Muscle layer of duodenum (tissue), 2 donors: ENCODE data around the gene CCL8.

Experiments
- H3K27ac ChIP-seq: one replicate; pipeline ENCODE4 v1.7.0; 2013; ENCODE audit warnings: mild to moderate bottlenecking, low read length
- H3K27me3 ChIP-seq: one replicate; pipeline ENCODE4 v1.7.0; 2013; ENCODE audit warnings: low read depth, mild to moderate bottlenecking, control low read depth, low read length
- H3K36me3 ChIP-seq, 2 donors: one replicate each; pipeline ENCODE4 v1.7.0; 2013; ENCODE audit warnings: low read length in 2 of 2, control low read depth in 1 of 2, mild to moderate bottlenecking in 1 of 2; ENCODE audit not compliant: insufficient read depth in 2 of 2, control insufficient read depth in 1 of 2
- H3K4me1 ChIP-seq, 2 donors: one replicate each; pipeline ENCODE4 v1.7.0; 2013; ENCODE audit warnings: low read length in 2 of 2, mild to moderate bottlenecking in 2 of 2, control low read depth in 1 of 2, moderate library complexity in 1 of 2; ENCODE audit not compliant: insufficient read depth in 2 of 2, control insufficient read depth in 1 of 2
- H3K4me3 ChIP-seq, 2 donors: one replicate each; pipeline ENCODE4 v1.7.0; 2013; ENCODE audit warnings: low read length in 2 of 2, low read depth in 1 of 2, mild to moderate bottlenecking in 1 of 2
- H3K9me3 ChIP-seq, 2 donors: one replicate each; pipeline ENCODE4 v1.7.0; 2013; ENCODE audit warnings: low read length in 2 of 2, control low read depth in 1 of 2, mild to moderate bottlenecking in 1 of 2; ENCODE audit not compliant: control insufficient read depth in 1 of 2
- donor health status: healthy.

CCL8 gene

GRCh38 chr17:34356194-34356593 lies 37.0 kb downstream of the CCL8 start, which contains the start of gene CCL13:
CCL13 (plus strand) TSS chr17:34356480; CDS start chr17:34356527, 47 bp downstream.
- Histone ChIP-seq H3K27me3 (no peaks in the 10 kb centered on the region), H3K4me3 (no peak within 1 kb of the TSS), H3K27ac (no peak within 1 kb of the TSS), H3K4me1 (no peaks in the 10 kb centered on the region), H3K36me3 (no peaks in the 10 kb centered on the region), H3K9me3 (no peaks in the 10 kb centered on the region)

GRCh38 chr17:34357398-34357797 lies 38.2 kb downstream of the CCL8 start:
- H3K36me3 ChIP-seq, result no peaks in the 10 kb centered on the region
- no peaks in the 10 kb centered on the region for H3K27me3 ChIP-seq
- no peaks in the 10 kb centered on the region for H3K9me3 ChIP-seq
- H3K4me3 ChIP-seq, result no peak overlapping the region
- H3K27ac ChIP-seq, result no peak overlapping the region
- H3K4me1 ChIP-seq, result no peaks in the 10 kb centered on the region

GRCh38 chr17:34358631-34359030 lies 39.4 kb downstream of the CCL8 start:
- Histone ChIP-seq H3K36me3 (no peaks in the 10 kb centered on the region), H3K9me3 (no peaks in the 10 kb centered on the region), H3K27ac (no peak overlapping the region), H3K4me3 (no peak overlapping the region), H3K4me1 (no peaks in the 10 kb centered on the region), H3K27me3 (no peaks in the 10 kb centered on the region)

GRCh38 chr17:34360601-34361270 lies 41.5 kb downstream of the CCL8 start:
- no peak overlapping the region for H3K27ac ChIP-seq
- H3K4me3 ChIP-seq, result no peak overlapping the region

GRCh38 chr17:34361478-34362061 lies 42.3 kb downstream of the CCL8 start:
- Histone ChIP-seq H3K9me3 (no peaks in the 10 kb centered on the region), H3K4me3 (no peak overlapping the region), H3K27me3 (no peaks in the 10 kb centered on the region), H3K27ac (no peak overlapping the region), H3K36me3 (no peaks in the 10 kb centered on the region), H3K4me1 (no peaks in the 10 kb centered on the region)

More at GRCh38 chr17:34360601-34361270, 41.5 kb downstream of the CCL8 start:
- H3K36me3 ChIP-seq, result no peaks in the 10 kb centered on the region
- H3K9me3 ChIP-seq, result no peaks in the 10 kb centered on the region
- H3K4me1 ChIP-seq, result no peaks in the 10 kb centered on the region
- no peaks in the 10 kb centered on the region for H3K27me3 ChIP-seq

- Histone ChIP-seq H3K9me3 (no peaks in the 10 kb centered on the region), H3K4me1 (no peaks in the 10 kb centered on the region), H3K27me3 (no peaks in the 10 kb centered on the region), H3K4me3 (no peak within 1 kb of the TSS), H3K36me3 (no peaks in the 10 kb centered on the region), H3K27ac (no peak within 1 kb of the TSS)
These were observed 44.0 kb downstream of the CCL8 start, which contains the start of gene CCL1 for GRCh38 chr17:34363183-34363661. CCL1 (minus strand) TSS chr17:34363233; CDS start chr17:34363161, 72 bp downstream.

- no peaks in the 10 kb centered on the region for H3K27me3 ChIP-seq
- no peaks in the 10 kb centered on the region for H3K9me3 ChIP-seq
- H3K27ac ChIP-seq, result no peak overlapping the region
- no peak overlapping the region for H3K4me3 ChIP-seq
- H3K4me1 ChIP-seq, result no peaks in the 10 kb centered on the region
- H3K36me3 ChIP-seq, result no peaks in the 10 kb centered on the region
These were observed 45.5 kb downstream of the CCL8 start for GRCh38 chr17:34364751-34365150.

- H3K9me3 ChIP-seq, result no peaks in the 10 kb centered on the region
- H3K27ac ChIP-seq, result no peak overlapping the region
- H3K4me1 ChIP-seq, result no peaks in the 10 kb centered on the region
- no peaks in the 10 kb centered on the region for H3K36me3 ChIP-seq
- no peaks in the 10 kb centered on the region for H3K27me3 ChIP-seq
- no peak overlapping the region for H3K4me3 ChIP-seq
These were observed 46.1 kb downstream of the CCL8 start for GRCh38 chr17:34365340-34365739.

GRCh38 chr17:34366010-34366409 lies 46.8 kb downstream of the CCL8 start:
- Histone ChIP-seq H3K4me1 (no peaks in the 10 kb centered on the region), H3K9me3 (no peaks in the 10 kb centered on the region), H3K27me3 (no peaks in the 10 kb centered on the region), H3K27ac (no peak overlapping the region), H3K36me3 (no peaks in the 10 kb centered on the region), H3K4me3 (no peak overlapping the region)

GRCh38 chr17:34366529-34367107 lies 47.4 kb downstream of the CCL8 start:
- Histone ChIP-seq H3K36me3 (no peaks in the 10 kb centered on the region), H3K4me1 (no peaks in the 10 kb centered on the region), H3K4me3 (no peak overlapping the region), H3K27ac (no peak overlapping the region), H3K27me3 (no peaks in the 10 kb centered on the region), H3K9me3 (no peaks in the 10 kb centered on the region)

- Histone ChIP-seq H3K36me3 (no peaks in the 10 kb centered on the region), H3K27ac (no peak overlapping the region), H3K4me3 (no peak overlapping the region), H3K4me1 (no peaks in the 10 kb centered on the region), H3K27me3 (no peaks in the 10 kb centered on the region), H3K9me3 (no peaks in the 10 kb centered on the region)
These were observed 48.4 kb downstream of the CCL8 start for GRCh38 chr17:34367486-34368195.
